ENCODE measurements around the gene CACNA1S.

GRCh38 chr1:201109651-201110050 lies 2.6 kb downstream of the CACNA1S start:
- TF ChIP-seq RAD21 (IDR thresholded peaks at IDR 0.05; ENCODE audit: low read length) (no peak), POLR2A (IDR thresholded peaks at IDR 0.05; ENCODE audit: low read depth, low read length) (no peak), FOS (IDR thresholded peaks at IDR 0.05; ENCODE audit: low read depth, low read length) (no peak), ELK1 (IDR thresholded peaks at IDR 0.05; ENCODE audit: borderline replicate concordance, low read depth, low read length) (no peak), BHLHE40 (IDR thresholded peaks at IDR 0.05; ENCODE audit: low read depth, low read length) (no peak), USF2 (IDR thresholded peaks at IDR 0.05; ENCODE audit: low read depth, low read length) (no peak), MXI1 (IDR thresholded peaks at IDR 0.05; ENCODE audit: borderline replicate concordance, low read depth, low read length) (no peak), RFX5 (IDR thresholded peaks at IDR 0.05; ENCODE audit: low read depth, low read length) (no peak)
- TF ChIP-seq, protein P1, sequence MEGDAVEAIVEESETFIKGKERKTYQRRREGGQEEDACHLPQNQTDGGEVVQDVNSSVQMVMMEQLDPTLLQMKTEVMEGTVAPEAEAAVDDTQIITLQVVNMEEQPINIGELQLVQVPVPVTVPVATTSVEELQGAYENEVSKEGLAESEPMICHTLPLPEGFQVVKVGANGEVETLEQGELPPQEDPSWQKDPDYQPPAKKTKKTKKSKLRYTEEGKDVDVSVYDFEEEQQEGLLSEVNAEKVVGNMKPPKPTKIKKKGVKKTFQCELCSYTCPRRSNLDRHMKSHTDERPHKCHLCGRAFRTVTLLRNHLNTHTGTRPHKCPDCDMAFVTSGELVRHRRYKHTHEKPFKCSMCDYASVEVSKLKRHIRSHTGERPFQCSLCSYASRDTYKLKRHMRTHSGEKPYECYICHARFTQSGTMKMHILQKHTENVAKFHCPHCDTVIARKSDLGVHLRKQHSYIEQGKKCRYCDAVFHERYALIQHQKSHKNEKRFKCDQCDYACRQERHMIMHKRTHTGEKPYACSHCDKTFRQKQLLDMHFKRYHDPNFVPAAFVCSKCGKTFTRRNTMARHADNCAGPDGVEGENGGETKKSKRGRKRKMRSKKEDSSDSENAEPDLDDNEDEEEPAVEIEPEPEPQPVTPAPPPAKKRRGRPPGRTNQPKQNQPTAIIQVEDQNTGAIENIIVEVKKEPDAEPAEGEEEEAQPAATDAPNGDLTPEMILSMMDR (conservative IDR thresholded peaks at IDR 0.05; ENCODE audit: low read depth, low read length): no peak

Measured in IMR-90 (cell line).